GM23338 (cell line): ENCODE data around the gene CNTNAP2.

Source experiments
- EZH2 ChIP-seq: fragments of 200-600 bp; sonication (generic); IDR thresholded peaks from one replicate; pipeline ENCODE4 v1.8.0; 2017; ENCODE audit warnings: antibody characterized with exemption, mild to moderate bottlenecking, low read depth; ENCODE audit not compliant: unreplicated experiment
- JUNB ChIP-seq: IDR thresholded peaks from one replicate; pipeline ENCODE4 v1.6.1; 2016; ENCODE audit warnings: antibody characterized with exemption; ENCODE audit not compliant: unreplicated experiment
- POLR2AphosphoS5 ChIP-seq: IDR thresholded peaks from 2 replicates; pipeline ENCODE4 v1.6.1; 2016; ENCODE audit warnings: antibody characterized with exemption, low read depth
- TF ChIP-seq, protein P1 (sequence below), 2 experiments: fragments of 200-600 bp in 1 of 2; sonication (generic) in 1 of 2; conservative IDR thresholded peaks; 2 replicates each; pipeline versions ENCODE4 v1.5.1 to v1.6.1; 2016 to 2017; ENCODE audit warnings: antibody characterized with exemption in 2 of 2, low read depth in 2 of 2, mild to moderate bottlenecking in 2 of 2, moderate library complexity in 1 of 2

- TF ChIP-seq POLR2AphosphoS5 (no peak), JUNB (no peak), EZH2 (no peak)
- TF ChIP-seq, protein P1, sequence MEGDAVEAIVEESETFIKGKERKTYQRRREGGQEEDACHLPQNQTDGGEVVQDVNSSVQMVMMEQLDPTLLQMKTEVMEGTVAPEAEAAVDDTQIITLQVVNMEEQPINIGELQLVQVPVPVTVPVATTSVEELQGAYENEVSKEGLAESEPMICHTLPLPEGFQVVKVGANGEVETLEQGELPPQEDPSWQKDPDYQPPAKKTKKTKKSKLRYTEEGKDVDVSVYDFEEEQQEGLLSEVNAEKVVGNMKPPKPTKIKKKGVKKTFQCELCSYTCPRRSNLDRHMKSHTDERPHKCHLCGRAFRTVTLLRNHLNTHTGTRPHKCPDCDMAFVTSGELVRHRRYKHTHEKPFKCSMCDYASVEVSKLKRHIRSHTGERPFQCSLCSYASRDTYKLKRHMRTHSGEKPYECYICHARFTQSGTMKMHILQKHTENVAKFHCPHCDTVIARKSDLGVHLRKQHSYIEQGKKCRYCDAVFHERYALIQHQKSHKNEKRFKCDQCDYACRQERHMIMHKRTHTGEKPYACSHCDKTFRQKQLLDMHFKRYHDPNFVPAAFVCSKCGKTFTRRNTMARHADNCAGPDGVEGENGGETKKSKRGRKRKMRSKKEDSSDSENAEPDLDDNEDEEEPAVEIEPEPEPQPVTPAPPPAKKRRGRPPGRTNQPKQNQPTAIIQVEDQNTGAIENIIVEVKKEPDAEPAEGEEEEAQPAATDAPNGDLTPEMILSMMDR (conservative IDR thresholded peaks at IDR 0.05; ENCODE audit: low read depth in 2 of 2) = no peak
Observed at GRCh38 chr7:146826329-146826728, 709.7 kb downstream of the CNTNAP2 start.
